ENCODE measurements around the gene FYCO1.
"Not testable (repeated sequence)": the region's sequence is repeated elsewhere in the genome, so short reads cannot be mapped to it uniquely, and the experiment has no call there.

- TF ChIP-seq, protein P1, sequence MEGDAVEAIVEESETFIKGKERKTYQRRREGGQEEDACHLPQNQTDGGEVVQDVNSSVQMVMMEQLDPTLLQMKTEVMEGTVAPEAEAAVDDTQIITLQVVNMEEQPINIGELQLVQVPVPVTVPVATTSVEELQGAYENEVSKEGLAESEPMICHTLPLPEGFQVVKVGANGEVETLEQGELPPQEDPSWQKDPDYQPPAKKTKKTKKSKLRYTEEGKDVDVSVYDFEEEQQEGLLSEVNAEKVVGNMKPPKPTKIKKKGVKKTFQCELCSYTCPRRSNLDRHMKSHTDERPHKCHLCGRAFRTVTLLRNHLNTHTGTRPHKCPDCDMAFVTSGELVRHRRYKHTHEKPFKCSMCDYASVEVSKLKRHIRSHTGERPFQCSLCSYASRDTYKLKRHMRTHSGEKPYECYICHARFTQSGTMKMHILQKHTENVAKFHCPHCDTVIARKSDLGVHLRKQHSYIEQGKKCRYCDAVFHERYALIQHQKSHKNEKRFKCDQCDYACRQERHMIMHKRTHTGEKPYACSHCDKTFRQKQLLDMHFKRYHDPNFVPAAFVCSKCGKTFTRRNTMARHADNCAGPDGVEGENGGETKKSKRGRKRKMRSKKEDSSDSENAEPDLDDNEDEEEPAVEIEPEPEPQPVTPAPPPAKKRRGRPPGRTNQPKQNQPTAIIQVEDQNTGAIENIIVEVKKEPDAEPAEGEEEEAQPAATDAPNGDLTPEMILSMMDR (conservative IDR thresholded peaks at IDR 0.05; ENCODE audit: low read depth, low read length): not testable (repeated sequence)
- TF ChIP-seq EZH2 (IDR thresholded peaks at IDR 0.05; ENCODE audit: low read length, unreplicated experiment); EZH2phosphoT487 (IDR thresholded peaks at IDR 0.05; ENCODE audit: borderline replicate concordance, low read length): not testable (repeated sequence)
Measured at GRCh38 chr3:46038071-46038470, 42.4 kb upstream of the FYCO1 start.

Measured in PC-3 (cell line).